Sigmoid colon (tissue), 7 donors: ENCODE measurements around the gene C19orf67. TPM values are rescaled to one million over a fixed set of nuclear protein-coding genes. Genes with fewer than 3 reads are reported as not detected.

Experiments
- DNase-seq: peaks from one replicate; pipeline ENCODE4 v3.0.0-alpha.2; 2019
- H3K27ac ChIP-seq, 4 donors: fragments of 200-600 bp; sonication (generic); one replicate each; pipeline ENCODE4 v1.5.1; 2016 to 2019; ENCODE audit warnings: mild to moderate bottlenecking in 1 of 4
- H3K27me3 ChIP-seq, 3 donors: fragments of 200-600 bp; sonication (generic); one replicate each; pipeline ENCODE4 v1.5.1; 2019; ENCODE audit warnings: mild to moderate bottlenecking in 1 of 3
- H3K36me3 ChIP-seq, 4 donors: fragments of 200-600 bp; sonication (generic); one replicate each; pipeline ENCODE4 v1.5.1; 2016 to 2019
- H3K4me1 ChIP-seq, 4 donors: fragments of 200-600 bp; sonication (generic); one replicate each; pipeline ENCODE4 v1.5.1; 2017 to 2019
- H3K4me3 ChIP-seq, 4 donors: fragments of 200-600 bp; sonication (generic); one replicate each; pipeline ENCODE4 v1.5.1; 2017 to 2019; ENCODE audit warnings: mild to moderate bottlenecking in 2 of 4, moderate library complexity in 1 of 4
- H3K9me3 ChIP-seq, 4 donors: fragments of 200-600 bp in 3 of 4; sonication (generic) in 3 of 4; one replicate each; pipeline versions ENCODE4 v1.5.1 to v1.6.1; 2013 to 2019
- EP300 ChIP-seq, 4 donors: sonication (generic); formaldehyde crosslinking; IDR thresholded peaks; one replicate each; pipeline ENCODE4 v1.6.1; 2017; ENCODE audit warnings: antibody characterized with exemption in 4 of 4
- POLR2A ChIP-seq, 2 donors: fragments of 450-650 bp; IDR thresholded peaks; one replicate each; pipeline ENCODE4 v1.6.1; 2016; ENCODE audit warnings: antibody characterized with exemption in 2 of 2, mild to moderate bottlenecking in 2 of 2, moderate library complexity in 2 of 2
- POLR2AphosphoS5 ChIP-seq, 4 donors: sonication (generic); formaldehyde crosslinking; IDR thresholded peaks; one replicate each; pipeline ENCODE4 v1.6.1; 2017; ENCODE audit warnings: antibody characterized with exemption in 4 of 4
- WGBS, 2 donors: extraction: QIAGEN DNeasy Blood & Tissue Kit; methylation state at CpG; one replicate each; pipeline ENCODE4 v1.1.7; 2013; 5-methylcytosine and 5-hydroxymethylcytosine counted together
- intact Hi-C: fragments of 100-400 bp; cut with DNase I; formaldehyde crosslinking; loops from one replicate; pipeline ENCODE4 v1.15.1; 2023
- polyA plus RNA-seq, 3 donors: library from polyadenylated mRNA; stranded (reverse); fragments of 200-250 nt; gene quantifications; one replicate each; pipeline ENCODE4 v1.2.3, GENCODE V29; 2013
- total RNA-seq, 4 donors: library from RNA; depleted of rRNA; stranded (reverse); fragments of >200 nt; gene quantifications; one replicate each; pipeline ENCODE4 v1.1.0, GENCODE V29; 2016
- TF ChIP-seq, protein P1 (sequence below), 4 experiments: fragments of 450-650 bp in 3 of 4; fragments of 200-600 bp in 1 of 4; IDR thresholded peaks; one replicate each; pipeline ENCODE4 v1.5.1; 2016 to 2019; ENCODE audit warnings: antibody characterized with exemption in 4 of 4, mild to moderate bottlenecking in 3 of 4, moderate library complexity in 2 of 4
- donor health status: healthy with polysubstance abuse.
- donor health status: Bipolar disorder and iron deficiency.
- donor health status: healthy.

Gene C19orf67
- total RNA-seq (not detected), polyA plus RNA-seq (under 1 TPM in 1 of 3 donors, not detected in 2; 0.06 TPM)

- Histone ChIP-seq H3K36me3 (peaks cover 0 to 17% (median 12%) of the 10 kb centered on the region in 4 donors), H3K4me3 (no peak within 1 kb of the TSS), H3K27me3 (no peaks in the 10 kb centered on the region), H3K4me1 (peaks cover 0 to 25% (median 23%) of the 10 kb centered on the region in 4 donors), H3K9me3 (no peaks in the 10 kb centered on the region), H3K27ac (no peak within 1 kb of the TSS)
- no peak for DNase-seq
- TF ChIP-seq POLR2AphosphoS5 (IDR thresholded peaks at IDR 0.05), result no peak
- no peak for TF ChIP-seq POLR2A (IDR thresholded peaks at IDR 0.05)
- TF ChIP-seq, protein P1, sequence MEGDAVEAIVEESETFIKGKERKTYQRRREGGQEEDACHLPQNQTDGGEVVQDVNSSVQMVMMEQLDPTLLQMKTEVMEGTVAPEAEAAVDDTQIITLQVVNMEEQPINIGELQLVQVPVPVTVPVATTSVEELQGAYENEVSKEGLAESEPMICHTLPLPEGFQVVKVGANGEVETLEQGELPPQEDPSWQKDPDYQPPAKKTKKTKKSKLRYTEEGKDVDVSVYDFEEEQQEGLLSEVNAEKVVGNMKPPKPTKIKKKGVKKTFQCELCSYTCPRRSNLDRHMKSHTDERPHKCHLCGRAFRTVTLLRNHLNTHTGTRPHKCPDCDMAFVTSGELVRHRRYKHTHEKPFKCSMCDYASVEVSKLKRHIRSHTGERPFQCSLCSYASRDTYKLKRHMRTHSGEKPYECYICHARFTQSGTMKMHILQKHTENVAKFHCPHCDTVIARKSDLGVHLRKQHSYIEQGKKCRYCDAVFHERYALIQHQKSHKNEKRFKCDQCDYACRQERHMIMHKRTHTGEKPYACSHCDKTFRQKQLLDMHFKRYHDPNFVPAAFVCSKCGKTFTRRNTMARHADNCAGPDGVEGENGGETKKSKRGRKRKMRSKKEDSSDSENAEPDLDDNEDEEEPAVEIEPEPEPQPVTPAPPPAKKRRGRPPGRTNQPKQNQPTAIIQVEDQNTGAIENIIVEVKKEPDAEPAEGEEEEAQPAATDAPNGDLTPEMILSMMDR (IDR thresholded peaks at IDR 0.05), result no peak
- TF ChIP-seq EP300 (IDR thresholded peaks at IDR 0.05), result no peak
- WGBS, 2 donors, result 47 to 71% methylated on average over 54 of the region's 54 CpGs
- intact Hi-C loops, result loop anchor here (10.0 kb wide), 1 partner anchor 291 kb away; the partner anchor contains the start of gene ZSWIM4
Observed at GRCh38 chr19:14085309-14085995, at the start of gene C19orf67. Gene C19orf67, minus strand, starts transcription at chr19:14085783. Its CDS starts 156 bp downstream, at chr19:14085627.

DNA sequence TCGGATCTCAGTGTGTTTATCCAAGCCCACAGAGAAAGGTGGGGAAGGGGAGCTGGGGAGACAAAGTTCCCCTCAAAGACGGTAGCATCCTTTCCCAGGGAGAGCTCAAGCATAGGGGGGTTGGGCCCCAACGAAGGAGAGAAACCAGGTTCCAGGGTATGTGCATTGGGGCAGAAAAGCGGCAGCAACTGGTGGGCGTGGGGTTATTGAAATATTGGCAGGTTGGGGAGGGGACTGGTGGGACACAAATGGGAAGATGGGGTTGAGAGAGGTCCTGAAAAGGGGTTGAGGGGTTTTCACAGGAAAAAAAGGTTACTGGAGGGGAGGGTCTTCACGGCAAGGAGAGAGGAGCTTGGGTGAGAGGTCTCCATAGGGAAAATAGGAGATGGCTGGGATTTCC is 49.8 kb upstream of the C19orf67 start:
- no peaks in the 10 kb centered on the region for H3K9me3 ChIP-seq
- no peak for DNase-seq
- no peak overlapping the region for H3K4me3 ChIP-seq
- H3K27me3 ChIP-seq, result no peaks in the 10 kb centered on the region
- TF ChIP-seq, protein P1 (IDR thresholded peaks at IDR 0.05), result no peak
- TF ChIP-seq EP300 (IDR thresholded peaks at IDR 0.05) (no peak), POLR2A (IDR thresholded peaks at IDR 0.05) (no peak), POLR2AphosphoS5 (IDR thresholded peaks at IDR 0.05) (no peak)
- WGBS, 2 donors, result 19 to 45% methylated on average over 6 of the region's 6 CpGs
- no peak overlapping the region for H3K27ac ChIP-seq
- H3K36me3 ChIP-seq, result no peaks in the 10 kb centered on the region
- peaks cover 0 to 28% (median 27%) of the 10 kb centered on the region in 4 donors for H3K4me1 ChIP-seq
- intact Hi-C loops, result no loop called here

DNA sequence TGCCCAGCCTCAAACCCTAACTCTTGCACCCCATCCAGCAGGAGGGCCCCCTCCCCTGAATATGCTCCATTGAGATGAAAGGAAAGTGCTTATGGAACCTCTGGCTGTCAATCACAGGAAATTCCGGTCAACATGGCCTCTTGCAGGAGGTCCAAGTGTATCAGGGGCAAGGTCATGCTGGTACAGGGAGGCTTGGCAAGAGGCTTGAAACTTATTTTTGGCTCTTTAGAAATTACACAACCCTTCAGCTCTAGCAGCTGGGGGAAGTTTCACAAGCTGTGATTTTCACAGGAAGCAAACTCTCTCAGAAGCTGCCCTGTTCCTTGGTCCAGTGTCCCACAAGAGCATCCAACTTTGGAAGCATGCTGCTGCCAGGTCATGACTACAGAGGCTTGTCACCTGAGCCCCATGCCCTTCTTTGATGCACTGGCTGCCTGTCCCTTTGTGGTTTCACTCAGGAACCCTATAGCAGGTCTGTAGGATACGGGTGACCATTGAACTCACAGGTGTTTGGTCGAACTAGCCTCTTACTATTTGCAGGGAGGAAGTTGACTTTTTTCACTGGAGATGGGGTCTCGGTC is 42.4 kb upstream of the C19orf67 start:
- DNase-seq, result no peak
- Histone ChIP-seq H3K27me3 (no peaks in the 10 kb centered on the region), H3K4me1 (no peaks in the 10 kb centered on the region), H3K27ac (peak overlapping the region in 1 of 4 donors; percentile 9), H3K36me3 (no peaks in the 10 kb centered on the region), H3K4me3 (no peak overlapping the region), H3K9me3 (no peaks in the 10 kb centered on the region)
- no peak for TF ChIP-seq POLR2A (IDR thresholded peaks at IDR 0.05)
- TF ChIP-seq, protein P1 (IDR thresholded peaks at IDR 0.05), result no peak
- TF ChIP-seq EP300 (IDR thresholded peaks at IDR 0.05), result no peak
- TF ChIP-seq POLR2AphosphoS5 (IDR thresholded peaks at IDR 0.05), result no peak
- intact Hi-C loops, result no loop called here
- 76 to 87% methylated on average over 4 of the region's 4 CpGs for WGBS, 2 donors

GRCh38 chr19:14127176-14127575 is 41.6 kb upstream of the C19orf67 start:
- WGBS, 2 donors, result 93 to 94% methylated on average over 8 of the region's 8 CpGs
- Histone ChIP-seq H3K4me3 (no peak overlapping the region), H3K27ac (peak overlapping the region in 1 of 4 donors; percentile 9), H3K27me3 (no peaks in the 10 kb centered on the region), H3K36me3 (no peaks in the 10 kb centered on the region), H3K9me3 (no peaks in the 10 kb centered on the region), H3K4me1 (no peaks in the 10 kb centered on the region)
- no peak for DNase-seq
- intact Hi-C loops, result no loop called here
- TF ChIP-seq POLR2AphosphoS5 (IDR thresholded peaks at IDR 0.05) (no peak), EP300 (IDR thresholded peaks at IDR 0.05) (no peak), POLR2A (IDR thresholded peaks at IDR 0.05) (no peak)
- TF ChIP-seq, protein P1 (IDR thresholded peaks at IDR 0.05), result no peak
